Pancreas (tissue), 10 donors: ENCODE measurements around the gene OTC. TPM values are rescaled to one million over a fixed set of nuclear protein-coding genes. Genes with fewer than 3 reads are reported as not detected.
A peak's percentile ranks its signal among the peaks of the same experiment; 100 is the strongest.

Experiments used
- ATAC-seq, 4 donors: fragments of 200-7000 bp; cut with Tn5 transposase; one replicate each; pipeline versions ENCODE4 v1.8.0 to v1.9.1; 2020; ENCODE audit warnings: mild to moderate bottlenecking in 4 of 4, moderate library complexity in 4 of 4
- DNase-seq, 6 donors: peaks; one replicate each; pipeline ENCODE4 v3.0.0-alpha.2; 2020
- FAIRE-seq: peaks from 2 replicates; lab custom pipeline; 2012; peaks lifted over from hg19 to GRCh38; lab: Jason Lieb, UNC
- H3K27ac ChIP-seq, 4 donors: fragments of 200-600 bp; sonication (generic); 1 replicate in 3 of 4; 2 replicates in 1 of 4; pipeline versions ENCODE4 v1.5.0 to v1.8.0; 2020
- H3K27me3 ChIP-seq, 4 donors: fragments of 200-600 bp; one replicate each; pipeline ENCODE4 v1.8.0; 2021
- H3K36me3 ChIP-seq, 3 donors: fragments of 200-600 bp; sonication (generic) in 1 of 3; one replicate each; pipeline versions ENCODE4 v1.5.0 to v1.8.0; 2020 to 2021
- H3K4me1 ChIP-seq, 3 donors: fragments of 200-600 bp; one replicate each; pipeline ENCODE4 v1.8.0; 2021
- H3K4me3 ChIP-seq, 4 donors: fragments of 200-600 bp; sonication (generic) in 2 of 4; one replicate each; pipeline versions ENCODE4 v1.5.0 to v1.8.0; 2020 to 2021
- H3K9me3 ChIP-seq, 4 donors: fragments of 200-600 bp; one replicate each; pipeline ENCODE4 v1.8.0; 2021
- CTCF ChIP-seq, 4 donors: fragments of 200-600 bp; sonication (generic) in 3 of 4; IDR thresholded peaks; one replicate each; pipeline versions ENCODE4 v1.5.0 to v1.8.0; 2021; ENCODE audit warnings: antibody characterized with exemption in 4 of 4
- WGBS, 2 donors: extraction: QIAGEN DNeasy Blood & Tissue Kit; methylation state at CpG; one replicate each; pipeline ENCODE4 v1.1.7; 2013; 5-methylcytosine and 5-hydroxymethylcytosine counted together
- intact Hi-C, 3 donors: fragments of 100-400 bp; cut with DNase I; formaldehyde crosslinking; loops; one replicate each; pipeline versions ENCODE4 v1.11.1 to v1.14.2; 2022
- polyA plus RNA-seq, 2 donors: library from polyadenylated mRNA; stranded (reverse); fragments of 200-250 nt; gene quantifications; one replicate each; pipeline ENCODE4 v1.2.3, GENCODE V29; 2013
- total RNA-seq, 6 donors: library from RNA; stranded (reverse); fragmentation: NEBNext Ultra II Directional in 4 of 6; extraction: Animal tissue kit (Norgen Biotek cat#: 25700) in 4 of 6; gene quantifications; one replicate each; pipeline versions ENCODE4 v1.2.1 to v1.2.4, GENCODE V29; 2021 to 2023
- donor health status: healthy with polysubstance abuse.
- donor health status: DM: no; HTN: no; CAD: no; lungs with moderate emphysema.
- donor health status: DM: no; HTN: no; CAD: no.
- donor health status: control.
- donor health status: control.
- donor health status: Bipolar disorder and iron deficiency.
- donor health status: DM: yes; HTN: yes; CAD: no.
- donor health status: DM: no; HTN: no; CAD: no.
- donor health status: DM: no; HTN: no; CAD: no.
- donor health status: DM: yes; HTN: yes; CAD: no.

OTC gene
- total and polyA plus RNA-seq, 8 donors, result 0.35 to 2.8 (median 1.2) TPM

GRCh38 chrX:38347136-38347535 is 5.3 kb upstream of the OTC start:
- Histone ChIP-seq H3K36me3 (no peaks in the 10 kb centered on the region), H3K27me3 (no peaks in the 10 kb centered on the region), H3K4me1 (peaks cover 0 to 13% (median 7%) of the 10 kb centered on the region in 3 donors), H3K9me3 (no peaks in the 10 kb centered on the region), H3K27ac (no peak overlapping the region), H3K4me3 (no peak overlapping the region)
- FAIRE-seq, result no peak
- peak in 3 of 4 donors; percentile 41 to 71 (median 54) for ATAC-seq
- no peak for TF ChIP-seq CTCF (IDR thresholded peaks at IDR 0.05)
- 65 to 81% methylated on average over 2 of the region's 2 CpGs for WGBS, 2 donors
- no peak for DNase-seq
- intact Hi-C loops, result no loop called here

GRCh38 chrX:38351346-38351745 is 1.1 kb upstream of the OTC start:
- ATAC-seq, result no peak
- FAIRE-seq, result no peak
- Histone ChIP-seq H3K4me1 (no peaks in the 10 kb centered on the region), H3K36me3 (no peaks in the 10 kb centered on the region), H3K27ac (no peak overlapping the region), H3K9me3 (no peaks in the 10 kb centered on the region), H3K27me3 (no peaks in the 10 kb centered on the region), H3K4me3 (no peak overlapping the region)
- 60 to 74% methylated on average over 3 of the region's 3 CpGs for WGBS, 2 donors
- intact Hi-C loops, result no loop called here
- DNase-seq, result no peak
- TF ChIP-seq CTCF (IDR thresholded peaks at IDR 0.05), result no peak

- intact Hi-C loops, result no loop called here
- H3K4me1 ChIP-seq, result no peaks in the 10 kb centered on the region
- H3K27ac ChIP-seq, result no peak overlapping the region
- H3K4me3 ChIP-seq, result no peak overlapping the region
- DNase-seq (no peak), FAIRE-seq (no peak), ATAC-seq (no peak)
- TF ChIP-seq CTCF (IDR thresholded peaks at IDR 0.05), result no peak
- H3K27me3 ChIP-seq, result no peaks in the 10 kb centered on the region
- no peaks in the 10 kb centered on the region for H3K9me3 ChIP-seq
- 85 to 96% methylated on average over 8 of the region's 8 CpGs for WGBS, 2 donors
- no peaks in the 10 kb centered on the region for H3K36me3 ChIP-seq
Observed at GRCh38 chrX:38356401-38356800, 4.0 kb downstream of the OTC start.

- no peak for FAIRE-seq
- Histone ChIP-seq H3K4me3 (no peak overlapping the region), H3K4me1 (no peaks in the 10 kb centered on the region), H3K27me3 (no peaks in the 10 kb centered on the region), H3K9me3 (no peaks in the 10 kb centered on the region), H3K36me3 (no peaks in the 10 kb centered on the region), H3K27ac (peak overlapping the region in 2 of 4 donors; percentile 30 to 63)
- ATAC-seq, result peak in 3 of 4 donors; percentile 53 to 67 (median 55)
- DNase-seq, result no peak
- WGBS, 2 donors, result 16 to 37% methylated on average over 4 of the region's 4 CpGs
- intact Hi-C loops, result no loop called here
- no peak for TF ChIP-seq CTCF (IDR thresholded peaks at IDR 0.05)
Observed at GRCh38 chrX:38357747-38358673, 5.6 kb downstream of the OTC start.

GRCh38 chrX:38363046-38363445 is 10.6 kb downstream of the OTC start:
- no peak for TF ChIP-seq CTCF (IDR thresholded peaks at IDR 0.05)
- Histone ChIP-seq H3K27ac (no peak overlapping the region), H3K36me3 (no peaks in the 10 kb centered on the region), H3K4me3 (no peak overlapping the region), H3K4me1 (no peaks in the 10 kb centered on the region), H3K9me3 (no peaks in the 10 kb centered on the region), H3K27me3 (no peaks in the 10 kb centered on the region)
- no peak for FAIRE-seq
- DNase-seq, result no peak
- ATAC-seq, result no peak
- intact Hi-C loops, result no loop called here
